SH-SY5Y (cell line): ENCODE data around the gene STX19.

Experiments
- GATA2 ChIP-seq: IDR thresholded peaks from 2 replicates; pipeline ENCODE4 v1.6.1; 2011; ENCODE audit warnings: mild to moderate bottlenecking, low read depth, low read length
- GATA3 ChIP-seq: IDR thresholded peaks from 2 replicates; pipeline ENCODE4 v1.6.1; 2011; ENCODE audit warnings: low read depth, mild to moderate bottlenecking, low read length, moderate library complexity

DNA sequence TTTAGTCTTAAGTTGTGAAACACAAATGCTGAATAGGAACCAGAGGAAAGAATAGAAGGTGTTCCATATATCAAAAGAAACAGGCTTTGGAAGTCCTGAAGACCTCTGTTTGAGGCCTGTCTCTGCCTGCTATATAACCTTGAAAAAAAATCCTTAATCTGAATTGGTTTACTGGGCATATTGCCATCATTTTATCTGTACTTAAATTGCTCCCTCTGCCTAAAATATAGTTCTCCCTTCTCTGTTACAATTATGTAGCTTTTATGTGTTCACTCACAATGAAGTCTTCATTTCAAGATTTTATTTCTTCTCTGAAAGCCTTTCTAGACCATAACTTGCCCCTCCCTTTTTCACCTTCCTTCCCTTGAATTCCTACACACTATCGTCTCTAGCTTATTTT, 27.2 kb downstream of the STX19 start:
- TF ChIP-seq GATA2, result no peak
- TF ChIP-seq GATA3, result no peak
